Aorta (tissue), 5 donors: Measurements from ENCODE around the gene MCCC2. TPM values are rescaled to one million over a fixed set of nuclear protein-coding genes. Genes with fewer than 3 reads are reported as not detected.
A peak's percentile ranks its signal among the peaks of the same experiment; 100 is the strongest.
"Not testable (repeated sequence)": the region's sequence is repeated elsewhere in the genome, so short reads cannot be mapped to it uniquely, and the experiment has no call there.

Experiments
- ATAC-seq: fragments of 200-7000 bp; cut with Tn5 transposase; one replicate; pipeline ENCODE4 v1.9.1; 2022; ENCODE audit warnings: moderate library complexity; ENCODE audit not compliant: low FRiP score
- DNase-seq, 2 donors: peaks; one replicate each; pipeline ENCODE4 v3.0.0-alpha.2; 2020
- H3K27ac ChIP-seq, 2 donors: one replicate each; pipeline ENCODE4 v1.5.1; 2013; ENCODE audit warnings: low read length in 2 of 2, mild to moderate bottlenecking in 2 of 2, moderate library complexity in 2 of 2, control low read depth in 1 of 2, inconsistent platforms in 1 of 2, low read depth in 1 of 2
- H3K27me3 ChIP-seq, 2 donors: one replicate each; pipeline ENCODE4 v1.6.1; 2013; ENCODE audit warnings: control low read depth in 1 of 2, low read length in 1 of 2, mild to moderate bottlenecking in 1 of 2, moderate library complexity in 1 of 2; ENCODE audit not compliant: insufficient read depth in 2 of 2, control insufficient read depth in 1 of 2
- H3K36me3 ChIP-seq, 2 donors: one replicate each; pipeline ENCODE4 v1.6.1; 2013; ENCODE audit warnings: control low read depth in 1 of 2, low read length in 1 of 2, mild to moderate bottlenecking in 1 of 2; ENCODE audit not compliant: insufficient read depth in 2 of 2, control insufficient read depth in 1 of 2
- H3K4me1 ChIP-seq, 2 donors: one replicate each; pipeline ENCODE4 v1.6.1; 2013; ENCODE audit warnings: low read length in 2 of 2, control low read depth in 1 of 2, mild to moderate bottlenecking in 1 of 2, moderate library complexity in 1 of 2; ENCODE audit not compliant: insufficient read depth in 2 of 2, control insufficient read depth in 1 of 2
- H3K4me3 ChIP-seq, 2 donors: one replicate each; pipeline ENCODE4 v1.5.1; 2013; ENCODE audit warnings: low read length in 2 of 2, control low read depth in 1 of 2, mild to moderate bottlenecking in 1 of 2
- H3K9me3 ChIP-seq: one replicate; pipeline ENCODE4 v1.6.1; 2013; ENCODE audit warnings: mild to moderate bottlenecking, low read length; ENCODE audit not compliant: control insufficient read depth
- WGBS, 2 donors: extraction: QIAGEN DNeasy Blood & Tissue Kit; methylation state at CpG; one replicate each; pipeline ENCODE4 v1.1.7; 2013; 5-methylcytosine and 5-hydroxymethylcytosine counted together
- intact Hi-C, 2 donors: fragments of 100-400 bp; cut with DNase I; formaldehyde crosslinking; loops; one replicate each; pipeline versions ENCODE4 v1.14.2 to v1.15.0; 2022
- polyA plus RNA-seq, 2 donors: library from polyadenylated mRNA; stranded (reverse); fragments of 200-250 nt; gene quantifications; one replicate each; pipeline ENCODE4 v1.2.3, GENCODE V29; 2013
- total RNA-seq, 2 donors: library from RNA; stranded (reverse); fragmentation: NEBNext Ultra II Directional; extraction: Animal tissue kit (Norgen Biotek cat#: 25700); gene quantifications; one replicate each; pipeline ENCODE4 v1.2.1, GENCODE V29; 2021
- donor health status: healthy with polysubstance abuse.
- donor health status: Bipolar disorder and iron deficiency.
- donor health status: DM: no; HTN: no; CAD: no.
- donor health status: DM: no; HTN: no; CAD: no.
- donor health status: DM: yes; HTN: yes; CAD: no.

Gene MCCC2
- total and polyA plus RNA-seq, 4 donors = 17.4 to 27.4 (median 25.3) TPM

- H3K4me1 ChIP-seq, DNase-seq, H3K36me3 ChIP-seq, intact Hi-C loops, H3K27me3 ChIP-seq, H3K4me3 ChIP-seq, ATAC-seq, H3K27ac ChIP-seq, H3K9me3 ChIP-seq: not testable (repeated sequence)
- WGBS, 2 donors = 92 to 97% methylated on average over 6 to 7 of the region's 7 CpGs
Measured at GRCh38 chr5:71571811-71572210, 15.3 kb upstream of the MCCC2 start.

GRCh38 chr5:71573591-71573990 is 13.5 kb upstream of the MCCC2 start:
- Histone ChIP-seq H3K27me3 (no peaks in the 10 kb centered on the region), H3K27ac (no peak overlapping the region), H3K9me3 (peaks cover 1% of the 10 kb centered on the region), H3K4me1 (no peaks in the 10 kb centered on the region), H3K4me3 (no peak overlapping the region), H3K36me3 (no peaks in the 10 kb centered on the region)
- 29 to 46% methylated on average over 7 of the region's 7 CpGs for WGBS, 2 donors
- DNase-seq (no peak), ATAC-seq (no peak)
- intact Hi-C loops = no loop called here

GRCh38 chr5:71575588-71575987 is 11.6 kb upstream of the MCCC2 start:
- H3K4me3 ChIP-seq, ATAC-seq, H3K4me1 ChIP-seq, H3K9me3 ChIP-seq, H3K27ac ChIP-seq, DNase-seq, H3K27me3 ChIP-seq, H3K36me3 ChIP-seq, intact Hi-C loops: not testable (repeated sequence)
- 94 to 96% methylated on average over 4 of the region's 4 CpGs for WGBS, 2 donors

- Histone ChIP-seq H3K4me1 (no peaks in the 10 kb centered on the region), H3K9me3 (peaks cover 1% of the 10 kb centered on the region), H3K27me3 (no peaks in the 10 kb centered on the region), H3K36me3 (no peaks in the 10 kb centered on the region), H3K27ac (no peak overlapping the region), H3K4me3 (no peak overlapping the region)
- ATAC-seq (no peak), DNase-seq (no peak)
- 96 to 98% methylated on average over 3 of the region's 3 CpGs for WGBS, 2 donors
- intact Hi-C loops = no loop called here
Measured at GRCh38 chr5:71576241-71576640, 10.9 kb upstream of the MCCC2 start.

GRCh38 chr5:71577839-71578238 is 9.3 kb upstream of the MCCC2 start:
- ATAC-seq, DNase-seq, intact Hi-C loops, H3K4me3 ChIP-seq, H3K36me3 ChIP-seq, H3K9me3 ChIP-seq, H3K27me3 ChIP-seq, H3K27ac ChIP-seq, H3K4me1 ChIP-seq: not testable (repeated sequence)
- whole genome bisulfite sequencing, 2 donors = 49 to 72% methylated on average over 6 of the region's 6 CpGs

- no peak for DNase-seq
- intact Hi-C loops = no loop called here
- peaks cover 1% of the 10 kb centered on the region for H3K9me3 ChIP-seq
Measured at GRCh38 chr5:71582945-71583584, 4.1 kb upstream of the MCCC2 start.

GRCh38 chr5:71586052-71586940 is 844 bp upstream of the MCCC2 start:
- Histone ChIP-seq H3K9me3 (no peaks in the 10 kb centered on the region), H3K36me3 (no peaks in the 10 kb centered on the region), H3K27ac (peak overlapping the region in 1 of 2 donors; percentile 87), H3K4me3 (peak overlapping the region; percentile 21 to 83), H3K27me3 (no peaks in the 10 kb centered on the region), H3K4me1 (peaks cover 3 to 11% of the 10 kb centered on the region in 2 donors)
- ATAC-seq (no peak), DNase-seq (no peak)
- WGBS, 2 donors = 84 to 86% methylated on average over 22 of the region's 22 CpGs
- intact Hi-C loops = no loop called here

More at GRCh38 chr5:71582945-71583584, 4.1 kb upstream of the MCCC2 start:
- 27% methylated on average over 4 of the region's 4 CpGs for WGBS, 2 donors
- Histone ChIP-seq H3K4me1 (peaks cover 3 to 5% of the 10 kb centered on the region in 2 donors), H3K4me3 (no peak overlapping the region), H3K36me3 (no peaks in the 10 kb centered on the region), H3K27me3 (no peaks in the 10 kb centered on the region), H3K27ac (peak overlapping the region in 1 of 2 donors; percentile 79)
- no peak for ATAC-seq

- intact Hi-C loops = no loop called here
- Histone ChIP-seq H3K4me1 (peaks cover 2 to 10% of the 10 kb centered on the region in 2 donors), H3K27me3 (no peaks in the 10 kb centered on the region), H3K9me3 (no peaks in the 10 kb centered on the region), H3K36me3 (no peaks in the 10 kb centered on the region), H3K27ac (peak overlapping the region in 1 of 2 donors; percentile 90), H3K4me3 (peak overlapping the region; percentile 64 to 83)
- DNase-seq (no peak), ATAC-seq (peak; percentile 9)
- 50% methylated on average over 19 of the region's 19 CpGs for WGBS, 2 donors
Measured at GRCh38 chr5:71587766-71588532, 809 bp downstream of the MCCC2 start.
